AG09309 (cell line): ENCODE results near the gene MSX1.

ENCODE experiments used
- DNase-seq: peaks from one replicate; pipeline ENCODE4 v3.0.0-alpha.2; 2010; ENCODE audit warnings: low read depth
- H3K4me3 ChIP-seq: 2 replicates; pipeline ENCODE4 v1.5.1; 2011; ENCODE audit warnings: mild to moderate bottlenecking, low read depth, low read length, moderate library complexity; ENCODE audit not compliant: control insufficient read depth
- TF ChIP-seq, protein P1 (sequence below): IDR thresholded peaks from 2 replicates; pipeline ENCODE4 v1.5.1; 2011; ENCODE audit warnings: mild to moderate bottlenecking, low read depth, low read length, inconsistent platforms; ENCODE audit not compliant: insufficient read depth, control insufficient read depth; ENCODE audit errors: missing control alignments

MSX1 gene

DNA sequence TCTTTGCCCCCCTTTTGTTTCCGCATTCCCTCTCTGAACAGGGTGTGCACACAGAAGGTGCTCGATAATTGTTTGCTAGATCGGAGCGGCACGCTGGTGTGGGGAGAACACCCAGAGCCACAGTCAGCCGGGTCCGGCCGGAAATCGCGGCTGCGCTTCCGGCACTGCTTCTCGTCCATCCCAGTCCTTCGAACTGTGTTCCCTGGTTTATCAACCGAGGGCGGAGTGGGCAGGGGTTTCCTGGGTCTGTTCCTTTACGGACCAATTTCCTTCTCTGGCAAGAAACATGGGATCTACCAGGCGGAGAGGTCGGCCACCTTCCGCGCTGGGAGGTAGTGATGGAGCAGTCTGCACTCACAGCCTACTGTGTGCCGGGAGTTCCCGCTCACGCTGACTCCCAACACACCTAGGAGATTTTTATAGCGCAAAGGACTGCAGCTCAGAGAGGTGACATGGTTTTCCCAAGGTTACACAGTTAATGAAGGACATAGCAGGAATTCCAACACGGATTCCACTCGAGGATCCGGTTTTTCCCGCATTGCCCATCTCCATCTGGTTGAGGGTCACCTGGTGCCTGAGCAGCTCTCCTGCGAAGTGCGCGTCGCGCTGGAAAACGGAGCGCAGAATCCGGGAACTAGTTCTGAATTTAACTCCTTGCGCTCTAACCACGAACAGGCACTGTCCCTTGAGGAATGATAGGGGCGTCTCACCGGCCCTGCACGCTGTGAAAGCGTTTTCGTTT lies 6.8 kb downstream of the MSX1 start:
- TF ChIP-seq, protein P1, sequence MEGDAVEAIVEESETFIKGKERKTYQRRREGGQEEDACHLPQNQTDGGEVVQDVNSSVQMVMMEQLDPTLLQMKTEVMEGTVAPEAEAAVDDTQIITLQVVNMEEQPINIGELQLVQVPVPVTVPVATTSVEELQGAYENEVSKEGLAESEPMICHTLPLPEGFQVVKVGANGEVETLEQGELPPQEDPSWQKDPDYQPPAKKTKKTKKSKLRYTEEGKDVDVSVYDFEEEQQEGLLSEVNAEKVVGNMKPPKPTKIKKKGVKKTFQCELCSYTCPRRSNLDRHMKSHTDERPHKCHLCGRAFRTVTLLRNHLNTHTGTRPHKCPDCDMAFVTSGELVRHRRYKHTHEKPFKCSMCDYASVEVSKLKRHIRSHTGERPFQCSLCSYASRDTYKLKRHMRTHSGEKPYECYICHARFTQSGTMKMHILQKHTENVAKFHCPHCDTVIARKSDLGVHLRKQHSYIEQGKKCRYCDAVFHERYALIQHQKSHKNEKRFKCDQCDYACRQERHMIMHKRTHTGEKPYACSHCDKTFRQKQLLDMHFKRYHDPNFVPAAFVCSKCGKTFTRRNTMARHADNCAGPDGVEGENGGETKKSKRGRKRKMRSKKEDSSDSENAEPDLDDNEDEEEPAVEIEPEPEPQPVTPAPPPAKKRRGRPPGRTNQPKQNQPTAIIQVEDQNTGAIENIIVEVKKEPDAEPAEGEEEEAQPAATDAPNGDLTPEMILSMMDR = no peak
- no peak for DNase-seq
- H3K4me3 ChIP-seq = peak overlapping the region; percentile 39

DNA sequence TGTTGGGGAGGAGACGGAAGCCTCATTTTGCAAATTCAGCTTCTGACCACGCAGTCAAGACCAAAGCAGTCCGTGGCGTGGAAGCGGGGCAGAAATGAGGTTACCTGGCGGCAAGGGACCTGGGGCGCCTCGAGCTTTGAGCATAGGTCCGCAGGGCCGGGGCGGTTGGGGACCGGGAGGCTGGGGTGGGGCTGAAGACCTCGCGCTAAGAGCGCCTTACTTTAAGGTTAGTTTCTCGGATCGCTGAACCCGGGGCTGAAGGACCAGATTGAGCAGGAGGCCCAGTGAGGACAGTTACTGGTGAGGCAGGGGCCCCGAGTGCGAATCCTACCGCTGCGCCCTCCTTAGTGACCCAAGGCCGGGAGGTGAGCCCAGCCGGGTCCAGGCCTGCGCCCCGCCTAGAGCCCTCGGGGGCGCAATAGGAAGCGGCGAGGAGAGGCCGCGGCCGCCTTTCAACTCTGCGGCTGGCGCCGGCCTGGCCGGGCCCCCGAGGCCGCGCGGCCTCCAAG lies 7.5 kb downstream of the MSX1 start:
- H3K4me3 ChIP-seq = no peak overlapping the region
- DNase-seq = no peak
- TF ChIP-seq, protein P1 = no peak

DNA sequence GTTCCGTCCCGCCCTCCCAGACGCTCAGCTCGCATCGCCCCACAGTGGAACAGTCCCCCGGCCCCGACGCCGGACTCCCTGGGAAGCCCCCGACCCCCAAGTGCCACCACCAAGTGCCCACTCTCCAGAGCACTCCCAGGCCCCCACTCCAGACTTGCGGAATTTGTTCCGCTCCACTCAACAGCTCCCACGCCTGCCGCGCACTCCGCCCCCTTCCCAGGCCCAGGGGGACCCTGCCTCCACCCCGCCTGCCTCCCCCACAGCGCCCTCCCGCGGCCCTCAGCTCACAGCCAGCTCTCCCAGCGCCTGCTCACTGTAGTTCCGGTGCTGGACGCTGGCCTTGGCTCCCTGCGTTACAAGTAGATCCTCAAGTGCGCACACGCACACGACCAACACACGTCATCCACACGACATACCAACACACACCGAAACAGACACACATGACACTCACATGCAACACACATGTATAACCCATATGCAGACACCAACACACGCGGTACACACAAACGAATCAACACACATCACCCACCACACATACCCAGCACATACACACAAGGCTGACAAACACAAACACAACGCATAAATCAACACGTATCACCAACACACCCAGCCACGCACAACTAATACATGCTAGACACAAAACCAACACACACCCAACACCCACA lies 8.0 kb downstream of the MSX1 start:
- no peak for DNase-seq
- TF ChIP-seq, protein P1 = no peak
- no peak overlapping the region for H3K4me3 ChIP-seq

DNA sequence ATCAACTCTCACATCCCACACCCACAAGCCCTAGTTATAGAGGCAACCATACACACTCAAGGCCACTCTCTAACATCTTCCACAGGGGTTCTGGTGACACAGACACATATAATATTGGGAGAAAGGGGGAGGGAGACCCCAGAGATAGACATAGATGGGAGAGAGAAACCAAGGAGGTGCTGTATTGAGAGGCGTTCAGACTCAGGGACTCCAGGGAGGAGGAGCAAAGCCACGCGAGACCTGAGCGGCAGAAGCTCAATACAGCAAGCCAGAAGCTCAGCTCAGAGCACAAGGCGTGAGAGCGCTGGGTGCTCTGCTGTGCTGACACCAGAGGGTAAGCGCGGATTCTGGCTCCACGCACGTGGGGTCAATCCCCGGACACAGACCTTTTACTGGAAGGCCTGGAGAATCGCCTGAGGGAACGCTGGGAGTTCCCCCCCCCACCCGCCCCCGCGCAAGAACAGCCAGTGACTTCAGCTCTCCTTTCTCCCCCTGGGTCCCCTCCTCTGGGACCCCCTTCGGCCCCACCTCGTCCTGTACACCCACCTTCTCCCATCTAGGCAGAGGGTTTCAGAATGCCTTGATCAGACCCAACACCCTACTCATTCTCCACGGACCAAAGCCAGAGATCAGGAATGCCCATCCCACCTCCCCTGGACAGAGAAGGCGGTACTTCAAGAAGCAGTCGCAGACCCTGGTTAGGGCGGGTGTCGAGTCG lies 8.7 kb downstream of the MSX1 start:
- DNase-seq = no peak
- TF ChIP-seq, protein P1 = no peak
- no peak overlapping the region for H3K4me3 ChIP-seq

DNA sequence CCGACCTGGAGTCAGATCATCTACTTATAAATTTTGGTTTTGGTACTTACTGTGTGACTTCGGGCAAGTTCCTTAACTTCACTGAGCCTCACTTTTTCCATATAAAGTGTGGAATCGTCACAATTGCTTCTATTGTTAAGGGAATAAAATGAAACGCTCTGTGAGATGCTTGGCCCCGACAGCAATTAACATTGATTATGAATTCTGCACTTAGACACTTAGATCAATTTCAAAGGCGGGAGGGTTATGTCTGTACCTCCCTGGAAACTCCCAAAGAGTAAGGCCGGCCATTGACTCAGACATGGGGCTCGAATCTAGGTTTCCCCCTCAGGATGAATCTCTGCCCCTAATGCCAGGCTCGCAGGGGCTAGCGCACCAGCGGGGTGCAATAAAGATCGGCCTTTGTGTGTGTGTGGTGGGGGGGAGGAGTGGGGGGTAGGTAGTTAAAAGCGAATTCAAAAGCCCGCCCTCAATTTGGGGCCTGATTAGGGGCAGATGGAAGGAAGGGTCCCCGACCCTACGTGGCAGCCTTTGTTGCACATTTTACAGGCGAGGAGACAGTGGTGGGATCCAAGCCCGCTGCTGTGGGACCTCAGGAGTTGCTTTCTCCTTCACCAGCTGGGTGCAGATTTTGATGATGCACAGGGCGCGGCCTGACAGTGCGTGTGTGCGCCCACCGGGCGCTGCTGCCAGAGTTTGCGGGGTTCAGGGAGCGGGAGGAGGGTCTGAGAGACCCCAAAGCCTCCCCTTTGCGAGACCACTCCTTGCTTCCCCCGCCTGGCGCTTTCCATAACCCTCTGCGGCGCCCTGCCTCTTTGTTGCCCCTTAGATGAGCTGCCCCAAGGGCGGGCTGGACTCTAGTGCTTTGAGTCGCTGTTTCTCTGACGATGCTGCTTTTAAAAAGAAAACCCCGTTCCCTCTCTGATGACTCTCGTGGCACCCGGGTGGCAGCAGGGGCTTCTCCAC lies 9.6 kb downstream of the MSX1 start:
- H3K4me3 ChIP-seq = no peak overlapping the region
- TF ChIP-seq, protein P1 = no peak
- DNase-seq = no peak
